GM12873 (cell line): ENCODE data around the gene DCX.

ENCODE experiments used
- TF ChIP-seq, protein P1 (sequence below): IDR thresholded peaks from 2 replicates; pipeline ENCODE4 v1.5.1; 2012; ENCODE audit warnings: low read depth, mild to moderate bottlenecking, moderate library complexity, low read length, control low read depth; ENCODE audit not compliant: insufficient read depth; ENCODE audit errors: missing control alignments

DCX gene

DNA sequence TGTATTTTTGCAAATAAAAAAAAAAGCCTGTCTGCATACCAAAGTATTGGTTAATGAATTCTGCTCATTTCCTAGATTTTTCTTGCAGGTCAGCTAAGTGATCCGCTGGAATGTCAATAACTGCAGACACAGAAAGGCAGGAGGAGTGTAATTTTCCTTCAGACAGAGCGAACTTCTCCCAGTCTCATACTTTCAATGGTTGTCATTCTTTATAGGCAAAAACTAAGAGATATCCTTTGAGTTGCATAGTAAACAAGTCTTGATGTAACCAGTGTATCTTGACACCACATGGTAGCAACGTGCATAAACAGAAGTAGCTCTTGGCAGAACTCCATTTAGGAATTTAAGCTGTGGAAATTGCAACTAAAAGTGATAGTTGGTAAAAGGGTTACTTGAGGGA, 149.9 kb downstream of the DCX start:
- TF ChIP-seq, protein P1, sequence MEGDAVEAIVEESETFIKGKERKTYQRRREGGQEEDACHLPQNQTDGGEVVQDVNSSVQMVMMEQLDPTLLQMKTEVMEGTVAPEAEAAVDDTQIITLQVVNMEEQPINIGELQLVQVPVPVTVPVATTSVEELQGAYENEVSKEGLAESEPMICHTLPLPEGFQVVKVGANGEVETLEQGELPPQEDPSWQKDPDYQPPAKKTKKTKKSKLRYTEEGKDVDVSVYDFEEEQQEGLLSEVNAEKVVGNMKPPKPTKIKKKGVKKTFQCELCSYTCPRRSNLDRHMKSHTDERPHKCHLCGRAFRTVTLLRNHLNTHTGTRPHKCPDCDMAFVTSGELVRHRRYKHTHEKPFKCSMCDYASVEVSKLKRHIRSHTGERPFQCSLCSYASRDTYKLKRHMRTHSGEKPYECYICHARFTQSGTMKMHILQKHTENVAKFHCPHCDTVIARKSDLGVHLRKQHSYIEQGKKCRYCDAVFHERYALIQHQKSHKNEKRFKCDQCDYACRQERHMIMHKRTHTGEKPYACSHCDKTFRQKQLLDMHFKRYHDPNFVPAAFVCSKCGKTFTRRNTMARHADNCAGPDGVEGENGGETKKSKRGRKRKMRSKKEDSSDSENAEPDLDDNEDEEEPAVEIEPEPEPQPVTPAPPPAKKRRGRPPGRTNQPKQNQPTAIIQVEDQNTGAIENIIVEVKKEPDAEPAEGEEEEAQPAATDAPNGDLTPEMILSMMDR: no peak

DNA sequence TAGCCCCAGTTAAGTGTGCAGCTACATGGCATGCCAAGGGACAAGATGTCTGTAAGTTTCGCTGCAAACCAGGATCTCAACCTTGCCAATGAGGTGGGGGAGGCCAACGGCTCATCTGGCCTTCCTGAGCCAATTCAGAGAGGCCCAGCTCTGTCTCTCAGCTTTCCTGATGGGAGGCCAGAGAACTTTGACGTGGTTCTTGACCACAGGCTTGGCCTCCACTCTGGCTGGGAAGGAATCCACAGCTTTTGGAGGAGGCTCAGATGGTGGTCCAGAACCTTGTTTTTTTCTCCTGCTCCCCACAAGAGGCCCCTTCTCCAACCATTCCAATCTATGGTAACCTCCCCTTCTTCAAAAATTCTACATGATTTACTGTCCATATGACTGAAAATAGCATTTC, 151.5 kb downstream of the DCX start:
- TF ChIP-seq, protein P1: no peak

- TF ChIP-seq, protein P1: no peak
Observed at GRCh38 chrX:111259559-111259958, 152.4 kb downstream of the DCX start.

DNA sequence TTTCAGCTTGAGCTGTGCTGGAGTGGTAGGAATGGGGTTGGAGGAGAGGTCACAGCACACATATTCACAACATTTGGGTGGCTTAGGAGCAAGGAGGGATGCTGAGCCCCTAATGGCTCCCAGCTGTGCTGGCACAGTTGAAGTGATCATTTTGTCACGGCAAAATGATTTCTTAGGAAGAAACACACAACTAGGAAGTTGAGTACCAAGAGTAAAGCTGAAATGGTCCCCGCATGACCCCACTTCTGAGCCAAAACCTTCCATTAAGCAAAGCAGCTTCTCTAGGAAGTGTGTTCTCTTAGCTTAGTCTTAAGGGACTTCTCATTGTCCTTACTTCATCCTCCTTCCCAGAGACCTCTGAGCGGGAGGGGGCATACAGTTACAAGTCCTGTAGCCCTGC, 154.3 kb downstream of the DCX start:
- TF ChIP-seq, protein P1: no peak

GRCh38 chrX:111254896-111255693, 156.9 kb downstream of the DCX start:
- TF ChIP-seq, protein P1: no peak

DNA sequence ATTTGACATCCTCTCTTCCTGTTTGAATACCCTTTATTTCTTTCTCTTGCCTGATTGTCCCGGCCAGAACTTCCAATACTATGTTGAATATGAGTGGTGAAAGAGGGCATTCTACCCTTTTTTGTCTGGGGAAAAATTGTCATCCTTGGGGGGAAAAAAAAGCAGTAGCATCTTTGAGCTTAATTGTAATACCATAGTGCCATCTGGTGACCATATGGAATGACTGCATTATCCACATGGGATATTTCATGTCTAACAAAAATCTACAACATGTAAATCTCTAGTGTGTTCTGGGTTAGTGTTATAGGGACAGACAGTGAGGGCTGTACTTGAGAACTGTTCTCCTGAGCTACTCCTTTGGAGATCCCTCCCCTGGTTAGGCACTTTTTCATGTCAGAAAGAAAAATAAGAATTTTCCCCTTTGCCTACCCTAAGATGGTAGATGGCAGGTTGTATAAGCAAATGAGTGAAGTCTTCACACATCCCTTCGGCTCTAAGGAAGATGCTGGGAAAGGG, 167.7 kb downstream of the DCX start:
- TF ChIP-seq, protein P1: peak; percentile 54
